Renal cortex interstitium (tissue), 11 donors: ENCODE results near the gene FARP1. TPM values are rescaled to one million over a fixed set of nuclear protein-coding genes. Genes with fewer than 3 reads are reported as not detected.
A peak's percentile ranks its signal among the peaks of the same experiment; 100 is the strongest.

ENCODE experiments used
- DNase-seq, 11 donors: peaks; one replicate each; pipeline ENCODE4 v3.0.0-alpha.2; 2013; ENCODE audit warnings: low read depth in 9 of 11, low spot score in 4 of 11; ENCODE audit errors: extremely low read depth in 1 of 11
- polyA plus RNA-seq, 3 donors: library from polyadenylated mRNA; unstranded; fragments of 120-200 nt; gene quantifications; one replicate each; pipeline ENCODE4 v1.2.1, GENCODE V29; 2013; ENCODE audit not compliant: insufficient read length in 3 of 3

FARP1 gene
- polyA plus RNA-seq, 3 donors, result 251 to 327 (median 255) TPM

DNA sequence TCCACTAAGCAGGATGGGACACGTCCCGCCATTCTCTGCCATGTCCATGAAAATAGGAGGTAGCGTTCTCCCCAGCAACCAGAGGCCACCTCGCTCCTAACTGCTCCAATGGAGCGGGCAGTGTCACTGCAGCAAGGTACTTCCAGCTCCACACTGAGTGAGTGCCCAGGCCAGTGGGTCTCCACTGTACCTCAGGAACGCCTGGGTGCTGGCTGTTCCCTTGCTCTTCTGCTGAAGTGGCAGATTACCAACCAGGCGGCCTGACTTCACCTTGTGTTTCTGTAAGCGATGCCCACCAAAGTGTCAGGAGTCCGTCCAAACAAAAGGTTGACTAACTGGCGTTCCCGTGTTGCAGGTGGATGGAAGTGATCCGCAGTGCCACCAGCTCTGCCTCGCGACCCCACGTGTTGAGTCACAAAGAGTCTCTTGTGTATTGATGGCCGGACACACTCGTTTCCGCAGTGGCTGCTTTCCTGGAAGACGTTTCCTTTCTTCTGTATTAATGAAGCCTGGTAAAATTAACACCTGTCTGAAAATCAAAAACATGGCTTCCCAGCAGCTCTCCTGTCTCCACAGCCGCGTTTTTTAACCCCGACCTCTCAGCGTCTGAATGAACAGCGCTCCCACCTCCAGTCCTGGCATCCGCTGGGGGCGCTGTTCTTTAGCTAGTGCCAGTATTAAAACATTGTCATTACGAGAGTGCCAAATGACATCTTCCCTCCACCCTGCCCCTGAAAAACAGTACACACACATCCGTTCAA, 305.2 kb downstream of the FARP1 start:
- DNase-seq, result no peak

DNA sequence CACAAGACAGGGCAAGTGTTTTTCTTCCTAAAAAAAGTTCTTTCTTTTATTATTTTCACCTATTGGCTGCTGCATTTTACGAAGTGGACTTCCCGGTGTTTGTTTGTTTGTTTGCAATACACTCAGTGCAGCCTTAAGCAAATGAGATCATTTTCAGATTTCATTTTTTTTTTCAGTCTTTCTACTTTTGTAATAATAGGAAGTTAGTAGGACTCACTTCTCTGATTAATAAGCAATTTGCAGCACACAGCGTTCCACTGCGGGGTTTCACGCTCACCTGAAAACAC, 305.7 kb downstream of the FARP1 start:
- DNase-seq, result no peak

DNA sequence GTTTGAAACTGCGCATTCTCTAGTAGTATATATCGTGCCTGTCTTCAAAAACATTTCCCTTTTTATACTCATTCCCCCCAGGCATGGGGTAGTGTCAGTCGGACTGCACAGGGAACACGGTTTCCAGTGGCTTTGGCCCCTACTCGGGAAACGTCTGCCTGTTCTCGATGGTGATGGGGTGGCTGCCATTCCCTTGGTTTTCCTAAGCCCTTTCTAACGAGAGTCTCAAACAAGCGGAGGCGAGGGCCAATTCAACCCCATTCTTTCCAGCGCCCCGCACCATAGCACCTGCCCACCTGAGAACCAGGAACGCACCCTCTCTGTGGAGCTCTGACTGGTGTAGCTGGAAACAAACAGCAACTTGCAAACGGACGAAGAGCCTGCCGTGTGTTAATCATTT, 306.4 kb downstream of the FARP1 start:
- no peak for DNase-seq

DNA sequence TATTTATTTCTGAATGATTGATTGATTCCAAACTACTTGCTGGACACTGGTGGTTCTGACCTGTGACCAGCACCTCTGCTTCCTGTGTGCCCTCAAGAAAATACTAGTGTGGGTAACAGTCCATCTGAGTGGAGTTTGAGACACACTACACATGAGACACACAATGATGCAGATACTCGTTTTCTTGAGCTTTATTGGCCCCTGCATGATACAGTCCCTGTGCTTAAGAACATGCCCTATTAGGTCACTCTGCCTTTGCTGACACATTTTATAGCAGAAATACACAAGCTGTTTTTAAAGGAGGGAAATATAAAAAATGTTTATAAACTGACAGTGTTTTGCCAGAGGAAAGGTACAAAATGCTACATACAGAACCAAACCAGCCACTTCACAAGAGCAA, 307.1 kb downstream of the FARP1 start:
- peak in 2 of 11 donors; percentile 48 to 68 for DNase-seq

DNA sequence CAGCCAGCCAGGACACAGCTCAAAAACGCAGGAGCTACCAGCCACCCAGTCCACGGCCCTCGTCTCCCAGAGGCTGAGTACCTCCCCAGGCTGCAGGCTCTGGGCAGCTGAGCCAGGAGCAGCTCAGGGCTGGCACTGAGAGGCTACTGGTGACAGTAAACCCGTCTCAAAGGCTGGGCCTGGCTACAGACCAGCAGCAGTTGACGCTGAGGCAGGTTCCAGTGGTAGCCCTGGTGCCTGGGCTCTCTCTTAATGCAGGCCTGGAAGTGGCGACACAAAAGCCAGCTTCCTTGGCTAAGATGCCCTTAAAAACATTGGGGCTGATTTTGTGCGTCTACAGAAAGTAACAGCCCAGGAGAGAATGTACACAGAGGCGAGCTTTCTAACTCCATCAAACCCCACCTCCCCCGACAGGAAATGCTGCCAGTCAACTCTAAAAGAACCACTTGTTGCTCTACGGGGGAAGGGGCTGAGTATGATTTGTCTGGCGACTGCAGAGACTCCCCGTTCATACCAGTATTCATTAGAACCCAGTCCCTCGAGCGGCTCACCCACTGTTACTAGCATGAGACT, 307.7 kb downstream of the FARP1 start:
- no peak for DNase-seq

DNA sequence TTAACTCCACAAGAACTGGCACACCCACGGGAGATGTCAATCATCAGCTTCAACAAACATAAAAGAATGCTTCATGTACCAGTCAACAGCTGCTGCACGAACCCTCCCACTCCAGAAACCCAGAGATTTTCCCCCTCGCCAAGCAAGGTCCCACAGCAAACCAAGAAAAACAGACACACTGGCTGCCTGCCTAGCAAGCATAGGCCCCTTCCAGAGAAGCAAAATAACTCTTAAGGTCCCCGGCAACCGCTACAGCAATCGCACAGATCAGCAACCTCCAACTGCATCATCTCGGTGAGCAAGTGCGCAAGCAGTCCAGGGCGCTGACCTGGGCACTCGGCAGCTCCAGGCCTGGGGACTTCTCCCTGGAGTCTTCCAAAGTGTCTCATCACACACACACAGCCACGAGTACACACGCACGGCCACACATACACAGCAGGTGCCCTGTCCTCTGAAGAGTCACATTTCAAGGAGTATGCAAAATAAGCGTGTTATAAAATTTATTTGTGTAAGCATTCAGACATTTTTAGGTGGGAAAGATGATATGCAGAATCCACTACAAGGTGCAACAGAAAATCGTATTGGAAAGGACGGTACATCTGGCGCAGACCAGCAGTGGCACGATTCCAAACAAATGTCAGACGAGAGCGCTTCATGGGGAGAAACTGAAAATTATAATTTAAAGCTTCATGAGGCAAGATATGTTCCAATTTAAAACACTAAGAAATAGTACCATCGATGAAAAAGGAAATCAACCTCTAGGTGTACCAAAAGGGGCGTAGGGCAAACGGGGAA, 309.0 kb downstream of the FARP1 start:
- DNase-seq, result no peak

DNA sequence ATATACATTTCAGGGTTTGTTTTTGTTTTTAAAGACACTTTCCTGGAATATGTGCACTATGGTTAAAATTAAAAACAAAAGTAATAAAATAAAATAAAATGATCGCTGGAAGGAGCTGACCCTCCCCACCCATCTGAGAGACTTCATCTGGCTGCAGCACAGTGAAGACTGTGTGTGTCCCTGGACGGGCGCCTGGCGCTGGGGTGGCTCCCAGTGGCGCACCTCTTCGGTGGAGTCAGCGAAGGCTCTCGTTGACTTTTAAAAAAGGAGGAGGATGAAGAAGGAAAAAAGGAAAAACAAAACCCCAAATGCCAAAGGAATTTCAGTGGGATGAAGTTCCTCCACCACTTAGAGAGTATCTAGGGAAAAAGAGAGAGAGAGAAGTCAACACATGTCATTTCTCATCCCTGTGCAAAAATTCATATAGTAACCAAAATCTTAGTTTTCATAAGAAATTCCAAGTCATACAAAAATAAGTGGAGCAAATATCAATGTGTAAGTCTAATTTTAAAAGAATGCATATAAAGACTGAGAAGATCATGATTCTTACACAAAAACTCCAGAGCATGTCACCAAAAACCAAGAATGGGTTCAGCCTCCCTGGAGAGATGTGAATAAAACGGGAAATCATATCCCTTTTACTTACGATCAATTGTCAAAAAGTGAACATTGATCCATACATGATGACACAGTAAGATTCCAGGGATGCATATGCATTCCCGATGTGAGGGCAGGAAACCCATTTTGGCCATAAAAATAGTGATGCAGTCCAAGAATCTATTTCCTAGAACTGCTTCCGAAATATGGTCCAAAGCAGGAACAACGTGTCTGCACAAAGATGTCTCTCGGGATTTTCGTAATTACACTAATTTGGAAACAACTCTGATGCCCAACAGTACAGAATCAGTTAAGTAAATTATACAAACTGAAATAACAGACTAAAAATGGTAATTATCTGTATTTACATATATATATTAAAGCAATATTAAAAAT, 310.3 kb downstream of the FARP1 start:
- DNase-seq, result no peak

DNA sequence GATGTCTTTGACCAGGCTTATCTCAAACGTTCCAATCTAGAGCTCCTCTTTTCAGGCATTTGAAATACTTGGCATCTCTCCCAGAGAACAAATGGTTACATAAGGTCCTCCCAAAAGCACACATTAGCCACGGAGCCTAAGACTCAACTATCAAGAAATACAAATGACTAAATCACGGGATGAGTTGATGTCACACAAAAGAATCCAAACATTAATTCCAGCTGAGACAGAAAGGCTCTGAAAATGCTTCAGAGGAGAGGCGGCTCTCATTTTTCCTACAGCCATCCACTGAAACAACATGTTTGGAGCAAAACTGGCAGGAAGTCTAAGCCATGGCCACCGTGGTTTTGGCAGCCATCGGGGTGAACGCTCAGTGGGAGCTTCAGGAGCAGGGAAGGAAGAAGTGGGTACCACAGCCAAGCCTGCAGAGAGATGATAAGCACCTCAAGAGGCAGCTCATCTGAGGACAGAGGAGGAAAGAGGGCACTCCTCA, 311.5 kb downstream of the FARP1 start:
- no peak for DNase-seq

DNA sequence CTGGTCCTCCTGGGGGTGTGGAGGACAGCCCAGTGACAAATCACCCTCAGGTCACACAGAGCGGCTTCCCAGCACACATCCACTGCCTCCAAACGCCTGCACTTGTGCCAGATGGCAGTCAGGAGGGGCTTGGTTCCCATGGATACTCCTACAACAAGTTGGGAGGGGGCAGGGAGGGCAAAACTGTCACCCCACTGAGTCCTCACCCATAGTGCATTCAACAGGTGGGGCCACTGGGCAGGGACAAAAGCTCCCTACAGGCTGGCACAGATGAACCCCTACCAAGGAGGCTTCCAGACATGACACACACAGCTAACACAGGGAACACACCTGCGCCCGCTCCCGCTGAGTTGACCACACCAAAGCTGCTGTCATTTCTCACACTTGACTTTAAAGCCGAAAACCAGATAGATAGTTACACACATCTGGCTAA, 313.5 kb downstream of the FARP1 start:
- DNase-seq, result no peak

DNA sequence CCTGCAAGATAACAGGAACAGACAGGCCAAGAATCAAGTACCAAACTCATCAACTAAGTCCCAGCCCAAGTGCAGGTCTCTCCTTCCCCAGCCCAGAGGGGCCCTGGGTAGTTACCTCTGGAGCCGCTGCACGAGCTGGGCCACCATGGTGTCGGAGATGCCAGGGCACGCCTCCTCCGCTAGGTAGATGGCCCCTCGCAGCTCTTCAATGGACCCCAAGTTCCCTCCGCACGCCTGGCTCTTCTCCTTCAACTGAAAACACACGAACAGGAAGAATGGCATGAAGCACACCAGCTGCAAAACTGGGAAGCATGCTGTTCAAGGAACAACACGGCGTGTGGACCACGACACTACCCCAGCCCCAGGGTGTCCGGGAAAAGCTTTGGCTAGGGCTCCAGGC, 314.2 kb downstream of the FARP1 start:
- no peak for DNase-seq

DNA sequence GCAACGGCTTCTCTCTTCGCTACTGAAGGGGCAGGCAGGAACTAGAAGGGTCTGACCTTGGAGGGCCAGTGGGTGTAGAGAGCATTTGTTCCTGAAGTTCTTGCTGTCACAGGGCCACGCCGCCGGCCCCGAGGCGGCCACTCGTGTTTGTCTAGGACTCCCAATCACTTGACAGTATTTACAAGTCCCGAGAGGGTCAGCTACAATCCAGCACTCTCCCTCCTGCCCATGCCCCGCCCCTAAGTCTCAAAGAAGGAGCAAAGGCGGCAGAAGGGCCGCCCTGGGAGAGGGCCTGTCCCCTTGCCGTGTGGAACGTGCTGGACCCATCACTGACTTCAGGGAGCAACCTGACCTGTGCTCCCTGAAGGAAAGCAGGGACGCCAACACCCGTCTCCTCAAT, 315.5 kb downstream of the FARP1 start:
- DNase-seq, result no peak

DNA sequence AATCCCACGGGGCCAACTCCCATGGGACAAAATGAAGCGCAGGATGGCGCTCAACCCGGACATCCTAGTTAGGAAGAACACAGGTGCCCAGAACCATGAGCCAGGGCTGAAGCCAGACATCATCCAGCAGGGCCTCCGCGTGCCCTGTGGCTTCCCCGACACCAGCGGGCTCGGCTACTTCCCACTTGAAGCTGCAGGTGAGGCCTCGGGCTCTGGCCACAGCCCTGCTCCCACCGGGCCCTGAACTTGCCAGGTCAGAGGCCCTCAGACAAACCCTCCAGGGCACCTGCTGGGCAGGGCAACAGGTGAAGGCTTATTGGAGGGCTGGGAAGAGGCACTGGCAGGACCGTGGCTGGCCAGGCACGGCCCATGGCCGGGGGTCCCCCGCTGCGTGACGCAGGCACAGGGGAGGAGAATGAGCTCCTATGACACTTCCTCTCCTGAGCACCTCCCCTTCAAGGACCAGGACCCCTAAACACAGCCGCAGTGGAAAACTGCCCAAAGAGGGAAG, 316.3 kb downstream of the FARP1 start:
- no peak for DNase-seq

DNA sequence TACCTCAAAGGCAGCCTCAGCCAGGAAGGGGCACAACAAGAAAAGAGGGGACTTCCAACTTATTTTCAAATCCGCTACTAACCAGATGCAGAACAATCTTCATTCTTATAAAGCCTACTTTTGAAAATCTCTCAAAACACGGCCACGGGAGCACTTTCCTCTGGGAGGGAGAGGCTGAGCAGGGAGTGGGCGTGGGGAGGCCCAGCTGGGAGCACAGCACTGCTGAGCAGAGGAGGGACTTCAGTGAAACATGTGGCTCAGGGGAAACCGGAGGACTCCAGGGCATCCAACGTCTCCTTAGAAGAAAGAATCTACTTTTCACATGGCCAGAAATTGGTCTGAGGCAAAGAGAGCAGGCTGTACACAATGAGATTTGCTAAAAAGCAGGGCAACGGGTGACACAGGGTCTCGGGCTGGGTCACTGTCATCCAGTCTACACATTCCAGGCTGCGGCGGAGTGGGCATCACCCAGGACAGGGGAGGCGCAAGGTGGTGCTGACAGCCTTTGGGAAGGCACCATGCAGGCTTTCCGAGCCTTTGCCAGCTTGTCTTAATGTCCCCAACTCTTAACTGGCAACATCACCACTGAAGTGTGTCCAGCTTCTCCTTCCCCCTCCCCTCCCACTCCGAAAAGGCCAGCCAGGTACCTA, 317.0 kb downstream of the FARP1 start:
- no peak for DNase-seq

DNA sequence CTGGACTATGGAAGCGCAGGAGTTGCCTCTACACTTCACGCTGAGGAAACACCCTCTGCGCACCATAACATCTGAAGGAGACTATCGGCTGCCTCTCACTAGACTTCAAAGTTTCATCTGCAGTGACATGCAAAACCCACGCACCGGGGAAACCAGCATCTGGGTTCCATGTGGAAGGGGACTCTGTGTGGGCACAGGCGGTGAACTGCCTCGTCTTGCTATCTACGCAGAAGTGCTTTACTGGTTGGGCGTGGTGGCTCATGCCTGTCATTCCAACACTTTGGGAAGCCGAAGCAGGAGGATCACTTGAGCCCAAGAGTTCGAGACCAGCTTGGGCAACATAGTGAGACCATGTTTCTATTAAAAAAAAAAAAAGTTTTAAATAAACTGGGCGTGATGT, 317.6 kb downstream of the FARP1 start:
- DNase-seq, result no peak

DNA sequence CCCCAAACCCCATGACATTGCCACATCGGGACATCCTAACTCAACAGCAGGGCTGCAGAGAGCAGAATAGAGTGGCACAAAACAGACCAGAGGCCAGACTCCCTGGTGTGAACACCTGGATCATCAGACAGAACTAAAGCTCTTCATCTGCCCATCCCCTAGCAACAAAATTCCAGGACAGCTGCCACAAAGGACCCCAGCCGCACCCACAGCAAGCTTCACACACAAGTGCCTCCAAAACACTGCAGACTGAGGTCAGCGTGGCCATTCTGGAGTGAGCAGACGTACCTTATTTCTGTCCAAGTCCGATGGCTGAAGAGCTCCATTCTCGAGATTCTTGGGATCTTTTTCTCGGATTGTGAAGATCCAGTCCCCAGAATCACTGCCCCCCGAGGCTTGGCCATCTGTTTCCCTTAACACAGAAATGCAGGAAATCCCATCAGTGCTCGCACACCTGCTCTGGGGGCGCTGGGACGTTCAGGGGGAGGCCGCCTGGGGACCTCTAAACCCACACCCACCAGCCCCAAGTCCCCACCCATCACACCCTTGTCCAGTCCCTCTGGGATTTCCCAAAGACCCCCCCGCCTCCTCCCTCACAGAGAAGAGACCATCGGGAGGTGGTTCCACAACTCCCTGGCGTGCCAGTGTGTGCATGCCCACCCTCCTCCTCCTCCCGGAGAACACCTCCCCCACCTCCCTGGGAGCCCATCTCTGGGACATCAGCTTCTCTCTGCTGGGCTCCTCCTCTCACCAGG, 318.8 kb downstream of the FARP1 start:
- no peak for DNase-seq

DNA sequence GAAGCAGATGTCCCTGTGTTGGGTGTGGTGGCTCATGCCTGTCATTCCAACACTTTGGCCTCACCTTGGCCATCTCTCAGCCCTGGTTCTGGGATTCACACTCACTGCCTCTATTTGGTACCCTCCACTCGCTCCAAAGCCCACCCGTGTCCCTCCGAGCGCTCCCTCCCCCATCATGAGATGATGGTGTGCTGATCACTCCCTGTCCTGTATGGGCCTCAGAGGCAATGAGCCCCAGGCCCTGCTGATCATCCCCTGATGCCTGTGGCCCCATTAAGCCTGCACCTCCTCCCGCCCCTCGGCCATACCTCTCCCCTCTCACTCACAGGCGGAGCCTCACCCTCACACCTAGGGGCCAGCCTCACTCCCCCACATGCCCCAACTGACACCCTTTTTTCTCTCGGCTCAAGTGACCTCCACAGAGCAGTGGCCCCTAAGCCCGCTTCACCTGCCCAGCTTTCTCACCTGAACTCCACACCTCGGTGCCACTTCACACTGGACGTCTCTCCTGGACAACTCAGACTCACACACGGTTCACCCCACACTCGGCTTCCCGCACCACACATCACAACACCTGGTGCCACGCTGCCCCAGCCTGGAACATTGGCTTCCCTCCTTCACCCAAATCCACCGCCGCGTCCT, 319.5 kb downstream of the FARP1 start:
- DNase-seq, result no peak

DNA sequence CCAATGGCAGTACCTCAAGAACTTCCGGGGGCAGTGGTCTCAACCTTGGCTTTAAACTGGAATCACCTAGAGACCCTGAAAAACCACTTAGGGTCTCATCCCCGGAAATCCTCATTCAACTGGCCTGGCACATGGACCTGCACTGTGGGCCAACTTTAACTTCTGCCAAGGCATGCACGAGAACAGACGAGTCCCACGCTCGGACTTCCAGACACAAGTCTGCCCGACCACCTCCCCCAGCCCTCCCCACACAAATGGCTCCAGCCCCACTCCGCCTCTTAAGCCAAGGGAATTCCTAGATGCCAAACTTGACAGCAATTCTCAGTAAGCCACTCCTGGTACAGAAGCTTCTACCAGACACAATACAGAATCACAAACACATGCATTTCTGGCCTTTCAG, 320.1 kb downstream of the FARP1 start:
- DNase-seq, result no peak
